ENCODE data around the gene SFMBT2.

Gene SFMBT2

GRCh38 chr10:7423521-7423920, 12.7 kb upstream of the SFMBT2 start:
- Histone ChIP-seq H3K4me1 (ENCODE audit: control insufficient read depth, low read length) (peaks cover 58% of the 10 kb centered on the region), H3K4me2 (ENCODE audit: low read length) (peak overlapping the region; percentile 45), H4K20me1 (ENCODE audit: control insufficient read depth, insufficient read depth, low read depth, low read length) (no peaks in the 10 kb centered on the region), H3K79me2 (ENCODE audit: control insufficient read depth, low read length) (no peaks in the 10 kb centered on the region), H3K9me2 (replicated peaks; ENCODE audit: control insufficient read depth, low read length) (no peaks in the 10 kb centered on the region), H3K9me3 (ENCODE audit: control insufficient read depth, insufficient read depth, low read length) (no peaks in the 10 kb centered on the region), H3K27ac (ENCODE audit: low read depth, low read length) (peak overlapping the region; percentile 22; the same call in 1 of the 2 replicates), H3K4me3 (ENCODE audit: low read length) (peak overlapping the region; percentile 45), H3K27me3 (ENCODE audit: control insufficient read depth, low read length) (no peaks in the 10 kb centered on the region), H3K36me3 (ENCODE audit: control insufficient read depth, low read length) (no peaks in the 10 kb centered on the region), H3F3A (ENCODE audit: control insufficient read depth, insufficient read depth) (no peaks in the 10 kb centered on the region; the same call in 1 of the 2 replicates)
- TF ChIP-seq CTCF (IDR thresholded peaks at IDR 0.05; ENCODE audit: low read depth, low read length, poor library complexity, severe bottlenecking) (no peak), EZH2phosphoT487 (IDR thresholded peaks at IDR 0.05; ENCODE audit: borderline replicate concordance, low read length) (no peak)

- Histone ChIP-seq H3K36me3 (ENCODE audit: control insufficient read depth, low read length) (no peaks in the 10 kb centered on the region), H3K27ac (ENCODE audit: low read depth, low read length) (no peak overlapping the region), H3K79me2 (ENCODE audit: control insufficient read depth, low read length) (no peaks in the 10 kb centered on the region), H3K4me2 (ENCODE audit: low read length) (no peak overlapping the region), H3K27me3 (ENCODE audit: control insufficient read depth, low read length) (no peaks in the 10 kb centered on the region), H3K9me2 (replicated peaks; ENCODE audit: control insufficient read depth, low read length) (no peaks in the 10 kb centered on the region), H4K20me1 (ENCODE audit: control insufficient read depth, insufficient read depth, low read depth, low read length) (no peaks in the 10 kb centered on the region), H3K9me3 (ENCODE audit: control insufficient read depth, insufficient read depth, low read length) (no peaks in the 10 kb centered on the region), H3K4me3 (ENCODE audit: low read length) (no peak overlapping the region), H3K4me1 (ENCODE audit: control insufficient read depth, low read length) (peaks cover 68% of the 10 kb centered on the region), H3F3A (ENCODE audit: control insufficient read depth, insufficient read depth) (no peaks in the 10 kb centered on the region; the same call in 1 of the 2 replicates)
- no peak for TF ChIP-seq EZH2phosphoT487 (IDR thresholded peaks at IDR 0.05; ENCODE audit: borderline replicate concordance, low read length)
- no peak for TF ChIP-seq CTCF (IDR thresholded peaks at IDR 0.05; ENCODE audit: low read depth, low read length, poor library complexity, severe bottlenecking)
These were observed 10.7 kb upstream of the SFMBT2 start for GRCh38 chr10:7421526-7421925.

- Histone ChIP-seq H3K4me2 (ENCODE audit: low read length) (no peak overlapping the region), H3K4me3 (ENCODE audit: low read length) (no peak overlapping the region), H3K36me3 (ENCODE audit: control insufficient read depth, low read length) (no peaks in the 10 kb centered on the region), H3K9me3 (ENCODE audit: control insufficient read depth, insufficient read depth, low read length) (no peaks in the 10 kb centered on the region), H3K9me2 (replicated peaks; ENCODE audit: control insufficient read depth, low read length) (no peaks in the 10 kb centered on the region), H3K79me2 (ENCODE audit: control insufficient read depth, low read length) (no peaks in the 10 kb centered on the region), H4K20me1 (ENCODE audit: control insufficient read depth, insufficient read depth, low read depth, low read length) (no peaks in the 10 kb centered on the region), H3F3A (ENCODE audit: control insufficient read depth, insufficient read depth) (no peaks in the 10 kb centered on the region; the same call in 1 of the 2 replicates), H3K4me1 (ENCODE audit: control insufficient read depth, low read length) (peaks cover 53% of the 10 kb centered on the region), H3K27ac (ENCODE audit: low read depth, low read length) (no peak overlapping the region), H3K27me3 (ENCODE audit: control insufficient read depth, low read length) (no peaks in the 10 kb centered on the region)
- TF ChIP-seq EZH2phosphoT487 (IDR thresholded peaks at IDR 0.05; ENCODE audit: borderline replicate concordance, low read length) (no peak), CTCF (IDR thresholded peaks at IDR 0.05; ENCODE audit: low read depth, low read length, poor library complexity, severe bottlenecking) (no peak)
These were observed 9.2 kb upstream of the SFMBT2 start for GRCh38 chr10:7419998-7420397.
